Right atrium auricular region (tissue), 2 donors: ENCODE results near the gene CHKA. TPM values are rescaled to one million over a fixed set of nuclear protein-coding genes. Genes with fewer than 3 reads are reported as not detected.

Experiments
- DNase-seq: peaks from one replicate; pipeline ENCODE4 v3.0.0-alpha.2; 2019; ENCODE audit warnings: low spot score
- H3K27ac ChIP-seq, 2 donors: fragments of 200-600 bp; sonication (generic); 1 replicate in 1 of 2; 2 replicates in 1 of 2; pipeline ENCODE4 v1.5.1; 2016 to 2019
- H3K27me3 ChIP-seq, 2 donors: fragments of 200-600 bp; sonication (generic); one replicate each; pipeline versions ENCODE4 v1.5.1 to v1.6.0; 2017 to 2019
- H3K36me3 ChIP-seq: fragments of 200-600 bp; sonication (generic); one replicate; pipeline ENCODE4 v1.5.1; 2016
- H3K4me1 ChIP-seq, 2 donors: fragments of 200-600 bp; sonication (generic); one replicate each; pipeline versions ENCODE4 v1.5.1 to v1.6.0; 2017 to 2019
- H3K4me3 ChIP-seq, 2 donors: fragments of 200-600 bp; sonication (generic); 1 replicate in 1 of 2; 2 replicates in 1 of 2; pipeline ENCODE4 v1.5.1; 2017 to 2019; ENCODE audit warnings: mild to moderate bottlenecking in 1 of 2, moderate library complexity in 1 of 2
- H3K9me3 ChIP-seq, 2 donors: fragments of 200-600 bp; sonication (generic); one replicate each; pipeline ENCODE4 v1.5.1; 2019
- total RNA-seq, 2 donors: library from RNA; depleted of rRNA; stranded (reverse); fragments of >200 nt; gene quantifications; one replicate each; pipeline ENCODE4 v1.1.0, GENCODE V29; 2016
- TF ChIP-seq, protein P1 (sequence below), 2 donors: fragments of 200-600 bp; sonication (generic); IDR thresholded peaks; one replicate each; pipeline ENCODE4 v1.5.1; 2019; ENCODE audit warnings: antibody characterized with exemption in 2 of 2

Gene CHKA
- total RNA-seq, 2 donors from 2014 or later: 6.1 to 10.3 TPM

- DNase-seq: no peak
- H3K36me3 ChIP-seq: no peaks in the 10 kb centered on the region
- H3K27ac ChIP-seq: no peak overlapping the region
- no peak overlapping the region for H3K4me3 ChIP-seq
- TF ChIP-seq, protein P1, sequence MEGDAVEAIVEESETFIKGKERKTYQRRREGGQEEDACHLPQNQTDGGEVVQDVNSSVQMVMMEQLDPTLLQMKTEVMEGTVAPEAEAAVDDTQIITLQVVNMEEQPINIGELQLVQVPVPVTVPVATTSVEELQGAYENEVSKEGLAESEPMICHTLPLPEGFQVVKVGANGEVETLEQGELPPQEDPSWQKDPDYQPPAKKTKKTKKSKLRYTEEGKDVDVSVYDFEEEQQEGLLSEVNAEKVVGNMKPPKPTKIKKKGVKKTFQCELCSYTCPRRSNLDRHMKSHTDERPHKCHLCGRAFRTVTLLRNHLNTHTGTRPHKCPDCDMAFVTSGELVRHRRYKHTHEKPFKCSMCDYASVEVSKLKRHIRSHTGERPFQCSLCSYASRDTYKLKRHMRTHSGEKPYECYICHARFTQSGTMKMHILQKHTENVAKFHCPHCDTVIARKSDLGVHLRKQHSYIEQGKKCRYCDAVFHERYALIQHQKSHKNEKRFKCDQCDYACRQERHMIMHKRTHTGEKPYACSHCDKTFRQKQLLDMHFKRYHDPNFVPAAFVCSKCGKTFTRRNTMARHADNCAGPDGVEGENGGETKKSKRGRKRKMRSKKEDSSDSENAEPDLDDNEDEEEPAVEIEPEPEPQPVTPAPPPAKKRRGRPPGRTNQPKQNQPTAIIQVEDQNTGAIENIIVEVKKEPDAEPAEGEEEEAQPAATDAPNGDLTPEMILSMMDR (IDR thresholded peaks at IDR 0.05): no peak
- peaks cover 0 to 7% of the 10 kb centered on the region in 2 donors for H3K9me3 ChIP-seq
- no peaks in the 10 kb centered on the region for H3K27me3 ChIP-seq
- H3K4me1 ChIP-seq: peaks cover 0 to 14% of the 10 kb centered on the region in 2 donors
Observed at GRCh38 chr11:68026391-68027105, 94.6 kb downstream of the CHKA start.

DNA sequence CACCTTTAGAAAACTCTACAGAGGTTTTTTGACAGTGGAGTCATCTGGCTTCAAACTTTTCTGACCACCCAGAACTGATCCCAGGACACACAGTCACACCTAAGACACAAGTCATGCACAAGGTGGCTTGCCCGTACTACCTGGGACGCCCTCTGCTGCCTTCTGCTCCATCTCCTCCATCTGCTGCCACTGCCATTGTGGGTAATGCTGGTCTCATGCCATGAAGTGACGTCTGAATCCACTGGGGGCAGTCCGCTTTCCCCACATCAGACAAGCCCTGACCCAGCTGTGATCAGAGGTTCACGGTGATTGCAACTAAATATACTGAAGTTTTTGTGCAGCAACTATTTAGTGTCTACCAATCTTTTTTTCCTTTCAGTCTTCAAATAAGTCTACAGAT, 96.1 kb downstream of the CHKA start:
- TF ChIP-seq, protein P1 (IDR thresholded peaks at IDR 0.05): no peak
- Histone ChIP-seq H3K27me3 (no peaks in the 10 kb centered on the region), H3K4me3 (no peak overlapping the region), H3K9me3 (peaks cover 0 to 7% of the 10 kb centered on the region in 2 donors), H3K36me3 (no peaks in the 10 kb centered on the region), H3K4me1 (peaks cover 0 to 9% of the 10 kb centered on the region in 2 donors), H3K27ac (no peak overlapping the region)
- no peak for DNase-seq

GRCh38 chr11:68024508-68024907, 96.7 kb downstream of the CHKA start:
- peaks cover 0 to 7% of the 10 kb centered on the region in 2 donors for H3K9me3 ChIP-seq
- TF ChIP-seq, protein P1 (IDR thresholded peaks at IDR 0.05): no peak
- H3K4me1 ChIP-seq: peaks cover 0 to 5% of the 10 kb centered on the region in 2 donors
- H3K4me3 ChIP-seq: no peak overlapping the region
- H3K27me3 ChIP-seq: no peaks in the 10 kb centered on the region
- no peak overlapping the region for H3K27ac ChIP-seq
- H3K36me3 ChIP-seq: no peaks in the 10 kb centered on the region
- DNase-seq: no peak

- TF ChIP-seq, protein P1 (IDR thresholded peaks at IDR 0.05): no peak
- no peak overlapping the region for H3K4me3 ChIP-seq
- H3K9me3 ChIP-seq: peaks cover 0 to 7% of the 10 kb centered on the region in 2 donors
- H3K27ac ChIP-seq: no peak overlapping the region
- no peak for DNase-seq
- H3K27me3 ChIP-seq: no peaks in the 10 kb centered on the region
- H3K36me3 ChIP-seq: no peaks in the 10 kb centered on the region
- H3K4me1 ChIP-seq: no peaks in the 10 kb centered on the region
Observed at GRCh38 chr11:68022531-68022930, 98.7 kb downstream of the CHKA start.

GRCh38 chr11:68021167-68021787, 99.9 kb downstream of the CHKA start:
- H3K4me1 ChIP-seq: peaks cover 0 to 9% of the 10 kb centered on the region in 2 donors
- TF ChIP-seq, protein P1 (IDR thresholded peaks at IDR 0.05): no peak
- no peaks in the 10 kb centered on the region for H3K36me3 ChIP-seq
- no peak overlapping the region for H3K27ac ChIP-seq
- peaks cover 0 to 7% of the 10 kb centered on the region in 2 donors for H3K9me3 ChIP-seq
- DNase-seq: no peak
- no peaks in the 10 kb centered on the region for H3K27me3 ChIP-seq
- H3K4me3 ChIP-seq: no peak overlapping the region
